ENCODE results near the gene AMER2.
"Not testable (repeated sequence)": the region's sequence is repeated elsewhere in the genome, so short reads cannot be mapped to it uniquely, and the experiment has no call there.

The AMER2 gene

GRCh38 chr13:25186187-25186586 lies 14.1 kb upstream of the AMER2 start:
- DNase-seq (ENCODE audit: low read depth in 2 of 2, low spot score in 1 of 2): no peak

GRCh38 chr13:25181597-25181996 lies 9.5 kb upstream of the AMER2 start:
- DNase-seq (ENCODE audit: low read depth in 2 of 2, low spot score in 1 of 2): no peak

- no peak for DNase-seq (ENCODE audit: low read depth in 2 of 2, low spot score in 1 of 2)
These were observed 8.9 kb upstream of the AMER2 start for GRCh38 chr13:25180775-25181537.

GRCh38 chr13:25179832-25180774 lies 8.0 kb upstream of the AMER2 start:
- no peak for DNase-seq (ENCODE audit: low read depth in 2 of 2, low spot score in 1 of 2)

GRCh38 chr13:25179011-25179410 lies 6.9 kb upstream of the AMER2 start:
- DNase-seq (ENCODE audit: low read depth in 2 of 2, low spot score in 1 of 2): no peak

- no peak for DNase-seq (ENCODE audit: low read depth in 2 of 2, low spot score in 1 of 2)
These were observed 6.0 kb upstream of the AMER2 start for GRCh38 chr13:25178070-25178469.

GRCh38 chr13:25177636-25178035 lies 5.5 kb upstream of the AMER2 start:
- no peak for DNase-seq (ENCODE audit: low read depth in 2 of 2, low spot score in 1 of 2)

- no peak for DNase-seq (ENCODE audit: low read depth in 2 of 2, low spot score in 1 of 2)
These were observed 4.9 kb upstream of the AMER2 start for GRCh38 chr13:25177012-25177411.

- no peak for DNase-seq (ENCODE audit: low read depth in 2 of 2, low spot score in 1 of 2)
These were observed 3.3 kb upstream of the AMER2 start for GRCh38 chr13:25175431-25175830.

GRCh38 chr13:25175026-25175425 lies 2.9 kb upstream of the AMER2 start:
- no peak for DNase-seq (ENCODE audit: low read depth in 2 of 2, low spot score in 1 of 2)

GRCh38 chr13:25174304-25174703 lies 2.2 kb upstream of the AMER2 start:
- DNase-seq (ENCODE audit: low read depth in 2 of 2, low spot score in 1 of 2): no peak

- DNase-seq (ENCODE audit: low read depth in 2 of 2, low spot score in 1 of 2): no peak
These were observed 179 bp upstream of the AMER2 start for GRCh38 chr13:25172303-25172630.

- DNase-seq (ENCODE audit: low read depth in 2 of 2, low spot score in 1 of 2): no peak
These were observed 945 bp downstream of the AMER2 start for GRCh38 chr13:25171170-25171516.

GRCh38 chr13:25170554-25171111 lies 1.5 kb downstream of the AMER2 start:
- DNase-seq (ENCODE audit: low read depth in 2 of 2, low spot score in 1 of 2): no peak

GRCh38 chr13:25169951-25170553 lies 2.0 kb downstream of the AMER2 start:
- no peak for DNase-seq (ENCODE audit: low read depth in 2 of 2, low spot score in 1 of 2)

- no peak for DNase-seq (ENCODE audit: low read depth in 2 of 2, low spot score in 1 of 2)
These were observed 2.7 kb downstream of the AMER2 start for GRCh38 chr13:25169356-25169755.

GRCh38 chr13:25168790-25169189 lies 3.3 kb downstream of the AMER2 start:
- no peak for DNase-seq (ENCODE audit: low read depth in 2 of 2, low spot score in 1 of 2)

GRCh38 chr13:25167382-25168174 lies 4.5 kb downstream of the AMER2 start:
- DNase-seq (ENCODE audit: low read depth in 2 of 2, low spot score in 1 of 2): no peak

- DNase-seq (ENCODE audit: low read depth in 2 of 2, low spot score in 1 of 2): no peak
These were observed 5.8 kb downstream of the AMER2 start for GRCh38 chr13:25166306-25166705.

GRCh38 chr13:25165663-25166062 lies 6.4 kb downstream of the AMER2 start:
- DNase-seq (ENCODE audit: low read depth in 2 of 2, low spot score in 1 of 2): no peak

GRCh38 chr13:25165163-25165562 lies 6.9 kb downstream of the AMER2 start:
- not testable (repeated sequence) for DNase-seq (ENCODE audit: low read depth in 2 of 2, low spot score in 1 of 2)
